Stomach (tissue), 4 donors: ENCODE data around the gene TH.

Experiments used
- EP300 ChIP-seq: sonication (generic); formaldehyde crosslinking; IDR thresholded peaks from one replicate; pipeline ENCODE4 v1.6.1; 2017; ENCODE audit warnings: antibody characterized with exemption
- TF ChIP-seq, protein P1 (sequence below), 7 experiments: fragments of 450-650 bp in 4 of 7; fragments of 200-600 bp in 3 of 7; sonication (generic) in 3 of 7; IDR thresholded peaks; one replicate each; pipeline ENCODE4 v1.5.1; 2016 to 2019; ENCODE audit warnings: antibody characterized with exemption in 7 of 7, control low read depth in 2 of 7, mild to moderate bottlenecking in 1 of 7

DNA sequence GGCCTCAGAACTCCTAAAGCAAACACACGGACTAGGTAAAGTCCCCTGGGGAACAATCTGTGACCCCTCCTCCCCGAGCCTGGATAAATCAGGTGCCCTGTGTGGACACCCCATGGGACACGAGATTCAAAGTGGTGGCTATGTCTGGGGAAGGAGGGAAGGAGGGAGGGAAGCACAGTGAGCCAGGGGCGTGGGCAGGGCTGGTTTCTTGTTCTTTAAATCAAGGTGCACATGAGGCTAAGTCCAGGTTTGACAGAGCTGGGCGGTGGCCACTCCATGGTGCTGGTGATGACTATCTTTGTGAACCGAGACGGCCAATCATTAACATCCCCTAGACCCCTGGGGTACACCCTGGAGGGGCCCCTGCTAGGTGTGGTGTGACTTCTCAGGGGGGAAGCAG is 20.3 kb upstream of the TH start:
- TF ChIP-seq, protein P1, sequence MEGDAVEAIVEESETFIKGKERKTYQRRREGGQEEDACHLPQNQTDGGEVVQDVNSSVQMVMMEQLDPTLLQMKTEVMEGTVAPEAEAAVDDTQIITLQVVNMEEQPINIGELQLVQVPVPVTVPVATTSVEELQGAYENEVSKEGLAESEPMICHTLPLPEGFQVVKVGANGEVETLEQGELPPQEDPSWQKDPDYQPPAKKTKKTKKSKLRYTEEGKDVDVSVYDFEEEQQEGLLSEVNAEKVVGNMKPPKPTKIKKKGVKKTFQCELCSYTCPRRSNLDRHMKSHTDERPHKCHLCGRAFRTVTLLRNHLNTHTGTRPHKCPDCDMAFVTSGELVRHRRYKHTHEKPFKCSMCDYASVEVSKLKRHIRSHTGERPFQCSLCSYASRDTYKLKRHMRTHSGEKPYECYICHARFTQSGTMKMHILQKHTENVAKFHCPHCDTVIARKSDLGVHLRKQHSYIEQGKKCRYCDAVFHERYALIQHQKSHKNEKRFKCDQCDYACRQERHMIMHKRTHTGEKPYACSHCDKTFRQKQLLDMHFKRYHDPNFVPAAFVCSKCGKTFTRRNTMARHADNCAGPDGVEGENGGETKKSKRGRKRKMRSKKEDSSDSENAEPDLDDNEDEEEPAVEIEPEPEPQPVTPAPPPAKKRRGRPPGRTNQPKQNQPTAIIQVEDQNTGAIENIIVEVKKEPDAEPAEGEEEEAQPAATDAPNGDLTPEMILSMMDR (IDR thresholded peaks at IDR 0.05) = no peak
- no peak for TF ChIP-seq EP300
